Neural cell (in vitro differentiated cells): ENCODE results near the gene RPUSD3.

Experiments used
- EP300 ChIP-seq: fragments of 450-650 bp; conservative IDR thresholded peaks from 2 replicates; pipeline ENCODE4 v1.6.1; 2014; ENCODE audit warnings: antibody characterized with exemption, mild to moderate bottlenecking, moderate library complexity; ENCODE audit not compliant: poor library complexity, severe bottlenecking
- EZH2 ChIP-seq: fragments of 200-600, 300-800 bp; shearing (Covaris generic), sonication (generic); IDR thresholded peaks from 2 replicates; pipeline ENCODE4 v1.6.1; 2014; ENCODE audit warnings: antibody characterized with exemption, low read length, borderline replicate concordance, mild to moderate bottlenecking; ENCODE audit not compliant: insufficient read depth, poor library complexity, severe bottlenecking
- TF ChIP-seq, protein P1 (sequence below): fragments of 450-650 bp; IDR thresholded peaks from 2 replicates; pipeline ENCODE4 v1.5.1; 2014; ENCODE audit warnings: antibody characterized with exemption, mild to moderate bottlenecking, moderate library complexity; ENCODE audit not compliant: poor library complexity, severe bottlenecking

DNA sequence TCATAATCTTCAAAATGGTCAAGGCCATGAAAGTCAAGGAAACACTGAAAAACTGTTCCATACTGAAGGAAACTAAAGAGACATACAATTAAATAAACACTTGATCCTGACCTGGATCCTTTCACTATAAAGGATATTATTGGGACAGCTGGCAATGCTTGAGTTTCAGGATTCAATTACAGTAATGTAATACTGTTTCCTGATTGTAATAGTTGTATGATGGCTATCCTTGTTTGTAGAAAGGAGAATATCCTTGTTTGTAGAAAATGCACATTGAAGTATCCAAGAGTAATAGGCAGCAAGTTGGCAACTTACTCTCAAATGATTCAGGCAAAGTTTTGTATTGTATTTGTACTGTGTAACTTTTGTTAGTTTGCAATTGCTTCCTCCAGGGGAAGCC lies 31.6 kb upstream of the RPUSD3 start:
- TF ChIP-seq EZH2 (no peak), EP300 (no peak)
- TF ChIP-seq, protein P1, sequence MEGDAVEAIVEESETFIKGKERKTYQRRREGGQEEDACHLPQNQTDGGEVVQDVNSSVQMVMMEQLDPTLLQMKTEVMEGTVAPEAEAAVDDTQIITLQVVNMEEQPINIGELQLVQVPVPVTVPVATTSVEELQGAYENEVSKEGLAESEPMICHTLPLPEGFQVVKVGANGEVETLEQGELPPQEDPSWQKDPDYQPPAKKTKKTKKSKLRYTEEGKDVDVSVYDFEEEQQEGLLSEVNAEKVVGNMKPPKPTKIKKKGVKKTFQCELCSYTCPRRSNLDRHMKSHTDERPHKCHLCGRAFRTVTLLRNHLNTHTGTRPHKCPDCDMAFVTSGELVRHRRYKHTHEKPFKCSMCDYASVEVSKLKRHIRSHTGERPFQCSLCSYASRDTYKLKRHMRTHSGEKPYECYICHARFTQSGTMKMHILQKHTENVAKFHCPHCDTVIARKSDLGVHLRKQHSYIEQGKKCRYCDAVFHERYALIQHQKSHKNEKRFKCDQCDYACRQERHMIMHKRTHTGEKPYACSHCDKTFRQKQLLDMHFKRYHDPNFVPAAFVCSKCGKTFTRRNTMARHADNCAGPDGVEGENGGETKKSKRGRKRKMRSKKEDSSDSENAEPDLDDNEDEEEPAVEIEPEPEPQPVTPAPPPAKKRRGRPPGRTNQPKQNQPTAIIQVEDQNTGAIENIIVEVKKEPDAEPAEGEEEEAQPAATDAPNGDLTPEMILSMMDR, result no peak
